ENCODE results near the gene PAX2. TPM values are rescaled to one million over a fixed set of nuclear protein-coding genes. Genes with fewer than 3 reads are reported as not detected.

Gene PAX2
- total RNA-seq, 1 donor from 2014 or later = not detected

- TF ChIP-seq CTCF (IDR thresholded peaks at IDR 0.05; ENCODE audit: partially characterized antibody, unreplicated experiment) = no peak
- Mint-ChIP-seq H3K36me3 (ENCODE audit: unreplicated experiment) (no peaks in the 10 kb centered on the region), H3K4me1 (ENCODE audit: low read depth, unreplicated experiment) (peaks cover 6% of the 10 kb centered on the region), H3K27me3 (ENCODE audit: unreplicated experiment) (peaks cover 9% of the 10 kb centered on the region), H3K9me3 (ENCODE audit: unreplicated experiment) (peaks cover 2% of the 10 kb centered on the region), H3K27ac (ENCODE audit: unreplicated experiment) (no peak overlapping the region), H3K4me3 (ENCODE audit: unreplicated experiment) (no peak overlapping the region)
- DNase-seq = peak; percentile 14
Observed at GRCh38 chr10:100808876-100809275, 63.5 kb downstream of the PAX2 start.

GRCh38 chr10:100810091-100810834, 64.9 kb downstream of the PAX2 start:
- peaks cover 6% of the 10 kb centered on the region for H3K4me1 Mint-ChIP-seq (ENCODE audit: low read depth, unreplicated experiment)
- no peak overlapping the region for H3K27ac Mint-ChIP-seq (ENCODE audit: unreplicated experiment)
- DNase-seq = peak; percentile 9
- H3K36me3 Mint-ChIP-seq (ENCODE audit: unreplicated experiment) = no peaks in the 10 kb centered on the region
- no peak for TF ChIP-seq CTCF (IDR thresholded peaks at IDR 0.05; ENCODE audit: partially characterized antibody, unreplicated experiment)
- H3K27me3 Mint-ChIP-seq (ENCODE audit: unreplicated experiment) = peaks cover 11% of the 10 kb centered on the region
- peaks cover 2% of the 10 kb centered on the region for H3K9me3 Mint-ChIP-seq (ENCODE audit: unreplicated experiment)
- no peak overlapping the region for H3K4me3 Mint-ChIP-seq (ENCODE audit: unreplicated experiment)

- no peak for TF ChIP-seq CTCF (IDR thresholded peaks at IDR 0.05; ENCODE audit: partially characterized antibody, unreplicated experiment)
- no peak overlapping the region for H3K27ac Mint-ChIP-seq (ENCODE audit: unreplicated experiment)
- H3K27me3 Mint-ChIP-seq (ENCODE audit: unreplicated experiment) = peaks cover 11% of the 10 kb centered on the region
- peaks cover 2% of the 10 kb centered on the region for H3K9me3 Mint-ChIP-seq (ENCODE audit: unreplicated experiment)
- H3K4me3 Mint-ChIP-seq (ENCODE audit: unreplicated experiment) = no peak overlapping the region
- no peaks in the 10 kb centered on the region for H3K36me3 Mint-ChIP-seq (ENCODE audit: unreplicated experiment)
- DNase-seq = no peak
- peaks cover 6% of the 10 kb centered on the region for H3K4me1 Mint-ChIP-seq (ENCODE audit: low read depth, unreplicated experiment)
Observed at GRCh38 chr10:100810835-100811116, 65.4 kb downstream of the PAX2 start.

- Mint-ChIP-seq H3K27me3 (ENCODE audit: unreplicated experiment) (peaks cover 11% of the 10 kb centered on the region), H3K36me3 (ENCODE audit: unreplicated experiment) (no peaks in the 10 kb centered on the region), H3K9me3 (ENCODE audit: unreplicated experiment) (peaks cover 2% of the 10 kb centered on the region), H3K4me3 (ENCODE audit: unreplicated experiment) (no peak overlapping the region), H3K4me1 (ENCODE audit: low read depth, unreplicated experiment) (peaks cover 6% of the 10 kb centered on the region), H3K27ac (ENCODE audit: unreplicated experiment) (no peak overlapping the region)
- no peak for TF ChIP-seq CTCF (IDR thresholded peaks at IDR 0.05; ENCODE audit: partially characterized antibody, unreplicated experiment)
- DNase-seq = no peak
Observed at GRCh38 chr10:100811261-100811660, 65.9 kb downstream of the PAX2 start.

Data from glutamatergic neuron (in vitro differentiated cells).